ENCODE measurements around the gene SNED1. TPM values are rescaled to one million over a fixed set of nuclear protein-coding genes. Genes with fewer than 3 reads are reported as not detected.
A peak's percentile ranks its signal among the peaks of the same experiment; 100 is the strongest.

SNED1 gene
- total RNA-seq, 2 donors from 2014 or later, result 4.6 TPM

- no peak overlapping the region for H3K27ac ChIP-seq
- no peaks in the 10 kb centered on the region for H3K4me1 ChIP-seq
- intact Hi-C loops (cut with DNase I), result no loop called here
- no peak overlapping the region for H3K4me3 ChIP-seq
- TF ChIP-seq CTCF (IDR thresholded peaks at IDR 0.05), result no peak
- DNase-seq, result no peak
- H3K27me3 ChIP-seq, result no peaks in the 10 kb centered on the region
- H3K9ac ChIP-seq (ENCODE audit: low read depth in 2 of 2, low read length in 2 of 2), result no peak overlapping the region
- H3K36me3 ChIP-seq, result no peaks in the 10 kb centered on the region
- H3K9me3 ChIP-seq, result no peaks in the 10 kb centered on the region
Measured at GRCh38 chr2:240959214-240959940, 39.0 kb upstream of the SNED1 start.

- H3K27me3 ChIP-seq, result no peaks in the 10 kb centered on the region
- no peaks in the 10 kb centered on the region for H3K36me3 ChIP-seq
- H3K4me3 ChIP-seq, result no peak overlapping the region
- no peaks in the 10 kb centered on the region for H3K9me3 ChIP-seq
- H3K9ac ChIP-seq (ENCODE audit: low read depth in 2 of 2, low read length in 2 of 2), result no peak overlapping the region
- no peaks in the 10 kb centered on the region for H3K4me1 ChIP-seq
- no peak for DNase-seq
- no peak overlapping the region for H3K27ac ChIP-seq
- no peak for TF ChIP-seq CTCF (IDR thresholded peaks at IDR 0.05)
- intact Hi-C loops (cut with DNase I), result no loop called here
Measured at GRCh38 chr2:240959941-240960308, 38.5 kb upstream of the SNED1 start.

GRCh38 chr2:240960309-240960970 lies 38.0 kb upstream of the SNED1 start:
- intact Hi-C loops (cut with DNase I), result no loop called here
- Histone ChIP-seq H3K4me1 (no peaks in the 10 kb centered on the region), H3K4me3 (no peak overlapping the region), H3K27ac (no peak overlapping the region), H3K9ac (ENCODE audit: low read depth in 2 of 2, low read length in 2 of 2) (no peak overlapping the region), H3K36me3 (no peaks in the 10 kb centered on the region), H3K27me3 (no peaks in the 10 kb centered on the region), H3K9me3 (no peaks in the 10 kb centered on the region)
- TF ChIP-seq CTCF (IDR thresholded peaks at IDR 0.05), result no peak
- DNase-seq, result peak; percentile 34

- intact Hi-C loops (cut with DNase I), result no loop called here
- no peak overlapping the region for H3K4me3 ChIP-seq
- no peaks in the 10 kb centered on the region for H3K4me1 ChIP-seq
- H3K9ac ChIP-seq (ENCODE audit: low read depth in 2 of 2, low read length in 2 of 2), result no peak overlapping the region
- no peak overlapping the region for H3K27ac ChIP-seq
- H3K36me3 ChIP-seq, result no peaks in the 10 kb centered on the region
- no peaks in the 10 kb centered on the region for H3K27me3 ChIP-seq
- no peak for TF ChIP-seq CTCF (IDR thresholded peaks at IDR 0.05)
- DNase-seq, result no peak
- H3K9me3 ChIP-seq, result no peaks in the 10 kb centered on the region
Measured at GRCh38 chr2:240960971-240961876, 37.2 kb upstream of the SNED1 start.

GRCh38 chr2:240961910-240962299 lies 36.5 kb upstream of the SNED1 start:
- no peak overlapping the region for H3K4me3 ChIP-seq
- no peak overlapping the region for H3K9ac ChIP-seq (ENCODE audit: low read depth in 2 of 2, low read length in 2 of 2)
- intact Hi-C loops (cut with DNase I), result no loop called here
- H3K36me3 ChIP-seq, result no peaks in the 10 kb centered on the region
- no peaks in the 10 kb centered on the region for H3K9me3 ChIP-seq
- no peaks in the 10 kb centered on the region for H3K27me3 ChIP-seq
- peak; percentile 23 for DNase-seq
- no peaks in the 10 kb centered on the region for H3K4me1 ChIP-seq
- TF ChIP-seq CTCF (IDR thresholded peaks at IDR 0.05), result no peak
- no peak overlapping the region for H3K27ac ChIP-seq
